GM20000 (cell line): ENCODE measurements around the gene AKAP11.

Experiments used
- DNase-seq: peaks from one replicate; pipeline ENCODE4 v3.0.0; 2012; ENCODE audit warnings: low spot score
- CTCF ChIP-seq: IDR thresholded peaks from 2 replicates; pipeline ENCODE4 v1.5.1; 2012; ENCODE audit warnings: mild to moderate bottlenecking, control low read depth; ENCODE audit errors: extremely low read depth, missing control alignments

AKAP11 gene

GRCh38 chr13:42233726-42234125, 38.2 kb upstream of the AKAP11 start:
- no peak for TF ChIP-seq CTCF

GRCh38 chr13:42239161-42239560, 32.8 kb upstream of the AKAP11 start:
- TF ChIP-seq CTCF = no peak
- DNase-seq = no peak

More at GRCh38 chr13:42233726-42234125, 38.2 kb upstream of the AKAP11 start:
- DNase-seq = no peak

- TF ChIP-seq CTCF = no peak
Measured at GRCh38 chr13:42239644-42240043, 32.3 kb upstream of the AKAP11 start.

GRCh38 chr13:42246541-42246940, 25.4 kb upstream of the AKAP11 start:
- DNase-seq = no peak
- TF ChIP-seq CTCF = no peak

More at GRCh38 chr13:42239644-42240043, 32.3 kb upstream of the AKAP11 start:
- no peak for DNase-seq

GRCh38 chr13:42247883-42248282, 24.1 kb upstream of the AKAP11 start:
- no peak for TF ChIP-seq CTCF
- DNase-seq = no peak

- no peak for TF ChIP-seq CTCF
- no peak for DNase-seq
Measured at GRCh38 chr13:42255886-42256285, 16.1 kb upstream of the AKAP11 start.

- TF ChIP-seq CTCF = no peak
- DNase-seq = no peak
Measured at GRCh38 chr13:42258747-42259146, 13.2 kb upstream of the AKAP11 start.
